Esophagus muscularis mucosa (tissue), 4 donors: Measurements from ENCODE around the gene YARS1. TPM values are rescaled to one million over a fixed set of nuclear protein-coding genes. Genes with fewer than 3 reads are reported as not detected.
"Not testable (repeated sequence)": the region's sequence is repeated elsewhere in the genome, so short reads cannot be mapped to it uniquely, and the experiment has no call there.

Experiments used
- DNase-seq: peaks from one replicate; pipeline ENCODE4 v3.0.0-alpha.2; 2017; ENCODE audit errors: extremely low spot score
- H3K27ac ChIP-seq, 4 donors: fragments of 200-600 bp; sonication (generic); replicated peaks in 1 of 4; 1 replicate in 3 of 4; 2 replicates in 1 of 4; pipeline ENCODE4 v1.5.1; 2016 to 2019; ENCODE audit warnings: mild to moderate bottlenecking in 1 of 4
- H3K27me3 ChIP-seq, 4 donors: fragments of 200-600 bp; sonication (generic); one replicate each; pipeline versions ENCODE4 v1.5.1 to v1.6.0; 2016 to 2019
- H3K36me3 ChIP-seq, 4 donors: fragments of 200-600 bp; sonication (generic); one replicate each; pipeline ENCODE4 v1.5.1; 2016 to 2019
- H3K4me1 ChIP-seq, 4 donors: fragments of 200-600 bp; sonication (generic); one replicate each; pipeline ENCODE4 v1.5.1; 2016 to 2019
- H3K4me3 ChIP-seq, 4 donors: fragments of 200-600 bp; sonication (generic); 1 replicate in 2 of 4; 2 replicates in 2 of 4; pipeline ENCODE4 v1.5.1; 2016 to 2019; ENCODE audit warnings: mild to moderate bottlenecking in 4 of 4, moderate library complexity in 1 of 4
- H3K9me3 ChIP-seq, 4 donors: fragments of 200-600 bp; sonication (generic); 1 replicate in 3 of 4; 2 replicates in 1 of 4; pipeline ENCODE4 v1.5.1; 2016 to 2019
- CTCF ChIP-seq, 3 experiments: fragments of 200-600 bp in 2 of 3; fragments of 450-650 bp in 1 of 3; sonication (generic) in 2 of 3; IDR thresholded peaks; one replicate each; pipeline ENCODE4 v1.5.1; 2017 to 2019; ENCODE audit warnings: antibody characterized with exemption in 3 of 3, mild to moderate bottlenecking in 2 of 3, moderate library complexity in 1 of 3
- EP300 ChIP-seq: sonication (generic); formaldehyde crosslinking; IDR thresholded peaks from one replicate; pipeline ENCODE4 v1.6.1; 2017; ENCODE audit warnings: antibody characterized with exemption
- POLR2A ChIP-seq: fragments of 450-650 bp; IDR thresholded peaks from one replicate; pipeline ENCODE4 v1.6.1; 2017; ENCODE audit warnings: antibody characterized with exemption, moderate library complexity, mild to moderate bottlenecking, low read depth
- POLR2AphosphoS5 ChIP-seq, 2 donors: sonication (generic); formaldehyde crosslinking; IDR thresholded peaks; one replicate each; pipeline ENCODE4 v1.6.1; 2017; ENCODE audit warnings: antibody characterized with exemption in 2 of 2
- WGBS: methylation state at CpG from one replicate; pipeline ENCODE4 v1.1.5; 2018; 5-methylcytosine and 5-hydroxymethylcytosine counted together
- intact Hi-C: fragments of 100-400 bp; cut with DNase I; formaldehyde crosslinking; loops from one replicate; pipeline ENCODE4 v1.15.1; 2023
- total RNA-seq, 4 donors: library from RNA; depleted of rRNA; stranded (reverse); fragments of >200 nt; gene quantifications; one replicate each; pipeline versions ENCODE4 v1.1.0 to v1.2.1, GENCODE V29; 2016

Gene YARS1
- total RNA-seq, 4 donors from 2014 or later: 34.1 to 55.7 (median 38.8) TPM

DNA sequence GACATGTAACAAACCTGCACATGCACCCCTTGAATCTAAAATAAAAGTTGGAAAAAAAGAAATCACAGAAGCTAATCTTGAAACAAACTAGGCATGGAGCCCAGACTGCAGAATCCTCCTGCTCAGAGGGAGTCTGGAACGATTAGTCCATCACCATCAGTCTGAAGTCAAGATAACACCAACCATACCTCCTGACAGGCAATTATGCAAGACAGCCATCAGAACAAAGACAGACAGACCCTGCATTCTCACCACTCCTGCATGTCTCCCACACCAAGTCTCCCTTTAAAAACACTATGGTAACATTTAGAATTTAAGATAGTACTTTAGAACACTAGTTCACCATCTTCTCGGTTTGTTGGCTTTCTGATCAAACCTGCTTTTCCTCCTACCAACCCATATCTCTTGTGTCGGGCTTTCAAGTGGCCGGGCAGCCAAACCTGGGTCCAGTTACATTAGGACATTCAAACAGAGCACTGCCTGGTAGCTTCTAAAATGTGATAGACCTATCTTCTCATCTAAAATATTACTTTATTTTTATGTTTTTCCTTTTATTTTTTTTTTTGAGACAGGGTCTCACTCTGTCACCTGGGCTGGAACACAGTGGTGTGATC, 10.1 kb downstream of the YARS1 start:
- no peaks in the 10 kb centered on the region for H3K9me3 ChIP-seq
- no peak for DNase-seq
- H3K27ac ChIP-seq: no peak overlapping the region
- H3K27me3 ChIP-seq: no peaks in the 10 kb centered on the region
- no peak overlapping the region for H3K4me3 ChIP-seq
- H3K4me1 ChIP-seq: peaks cover 0 to 6% (median 1%) of the 10 kb centered on the region in 4 donors
- WGBS: 77% methylated on average over 4 of the region's 4 CpGs
- intact Hi-C loops: no loop called here
- TF ChIP-seq POLR2AphosphoS5 (IDR thresholded peaks at IDR 0.05): no peak
- TF ChIP-seq EP300: no peak
- no peak for TF ChIP-seq CTCF (IDR thresholded peaks at IDR 0.05)
- no peak for TF ChIP-seq POLR2A
- H3K36me3 ChIP-seq: peaks cover 29 to 83% (median 72%) of the 10 kb centered on the region in 4 donors

DNA sequence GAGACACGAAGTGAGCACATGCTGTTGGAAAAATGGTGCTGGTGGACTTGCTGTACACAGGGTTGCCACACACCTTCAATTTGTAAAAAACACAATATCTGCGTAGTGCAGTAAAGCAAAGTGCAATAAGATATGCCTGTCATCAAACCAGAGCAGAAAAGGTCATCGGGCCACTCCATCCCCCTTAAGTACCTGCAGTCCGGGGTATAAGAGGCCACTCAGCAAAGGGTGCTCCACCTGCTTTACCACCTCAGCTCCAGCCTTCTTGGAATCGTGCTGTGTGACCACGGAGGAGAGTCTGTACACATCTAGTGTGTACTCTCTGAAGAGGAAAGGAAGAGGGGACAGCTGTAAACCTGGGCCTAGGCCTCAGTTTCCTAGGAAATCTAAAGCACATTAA, 10.9 kb downstream of the YARS1 start:
- WGBS: 87% methylated on average over 6 of the region's 6 CpGs
- Histone ChIP-seq H3K9me3 (no peaks in the 10 kb centered on the region), H3K4me1 (no peaks in the 10 kb centered on the region), H3K4me3 (no peak overlapping the region), H3K27ac (no peak overlapping the region), H3K27me3 (no peaks in the 10 kb centered on the region), H3K36me3 (peaks cover 29 to 87% (median 74%) of the 10 kb centered on the region in 4 donors)
- intact Hi-C loops: no loop called here
- TF ChIP-seq CTCF (IDR thresholded peaks at IDR 0.05): no peak
- TF ChIP-seq POLR2A: no peak
- no peak for TF ChIP-seq POLR2AphosphoS5 (IDR thresholded peaks at IDR 0.05)
- no peak for TF ChIP-seq EP300
- DNase-seq: no peak

DNA sequence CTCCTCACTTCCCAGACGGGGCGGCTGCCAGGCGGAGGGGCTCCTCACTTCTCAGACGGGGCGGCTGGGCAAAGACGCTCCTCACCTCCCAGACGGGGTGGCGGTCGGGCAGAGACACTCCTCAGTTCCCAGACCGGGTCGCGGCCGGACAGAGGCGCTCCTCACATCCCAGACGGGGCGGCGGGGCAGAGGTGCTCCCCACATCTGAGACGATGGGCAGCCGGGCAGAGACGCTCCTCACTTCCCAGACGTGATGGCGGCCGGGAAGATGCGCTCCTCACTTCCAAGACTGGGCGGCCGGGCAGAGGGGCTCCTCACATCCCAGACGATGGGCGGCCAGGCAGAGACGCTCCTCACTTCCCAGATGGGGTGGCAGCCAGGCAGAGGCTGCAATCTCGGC, 12.7 kb downstream of the YARS1 start:
- H3K4me1 ChIP-seq, H3K27me3 ChIP-seq, DNase-seq, H3K27ac ChIP-seq, H3K4me3 ChIP-seq, H3K9me3 ChIP-seq, intact Hi-C loops: not testable (repeated sequence)
- peaks cover 17 to 86% (median 64%) of the 10 kb centered on the region in 4 donors for H3K36me3 ChIP-seq
- 97% methylated on average over 17 of the region's 30 CpGs for WGBS

GRCh38 chr1:32801096-32801715, 16.0 kb downstream of the YARS1 start:
- no peak for TF ChIP-seq EP300
- H3K36me3 ChIP-seq: peaks cover 14 to 77% (median 62%) of the 10 kb centered on the region in 4 donors

DNA sequence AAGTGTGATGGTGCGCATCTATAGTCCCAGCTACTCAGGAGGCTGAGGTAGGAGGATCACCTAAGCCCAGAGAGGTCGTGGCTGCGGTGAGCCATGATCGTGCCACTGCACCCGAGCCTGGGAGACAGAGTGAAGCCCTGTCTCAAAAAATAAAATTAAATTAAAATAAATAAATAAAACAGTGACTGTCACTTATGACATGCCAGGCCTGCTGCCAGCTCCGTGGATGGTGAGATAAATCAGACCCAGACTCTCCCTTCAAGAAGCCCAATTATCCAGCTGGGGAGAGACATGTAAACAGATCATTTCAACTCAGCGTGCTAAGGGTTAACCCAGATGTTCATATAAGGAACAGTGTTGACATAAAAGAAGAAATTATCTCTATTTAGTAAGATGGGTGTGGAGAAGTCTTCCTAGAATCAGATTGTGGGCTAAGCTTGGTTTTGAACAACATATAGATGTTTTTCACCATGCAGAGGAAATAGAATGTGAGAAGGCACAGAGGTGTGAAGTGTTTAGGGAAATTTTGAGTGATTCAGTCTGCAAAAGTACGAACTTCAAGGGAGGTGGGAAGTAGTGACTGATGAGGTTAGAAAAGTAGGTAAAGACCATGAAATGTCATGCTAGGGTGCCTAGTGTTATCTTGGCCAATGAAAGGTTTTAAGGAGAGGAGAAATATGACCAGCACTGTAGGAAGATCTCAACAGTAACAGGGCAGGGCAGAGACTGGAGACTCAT, 18.3 kb downstream of the YARS1 start:
- intact Hi-C loops: no loop called here
- Histone ChIP-seq H3K9me3 (no peaks in the 10 kb centered on the region), H3K27ac (no peak overlapping the region), H3K4me1 (no peaks in the 10 kb centered on the region), H3K36me3 (peaks cover 26 to 82% (median 62%) of the 10 kb centered on the region in 4 donors), H3K27me3 (no peaks in the 10 kb centered on the region), H3K4me3 (no peak overlapping the region)
- TF ChIP-seq CTCF (IDR thresholded peaks at IDR 0.05): no peak
- TF ChIP-seq POLR2AphosphoS5 (IDR thresholded peaks at IDR 0.05): no peak
- TF ChIP-seq POLR2A: no peak
- TF ChIP-seq EP300: no peak
- 83% methylated on average over 8 of the region's 8 CpGs for WGBS
- DNase-seq: no peak

More at GRCh38 chr1:32801096-32801715, 16.0 kb downstream of the YARS1 start:
- Histone ChIP-seq H3K9me3 (no peaks in the 10 kb centered on the region), H3K27ac (no peak overlapping the region), H3K4me1 (no peaks in the 10 kb centered on the region), H3K4me3 (no peak overlapping the region), H3K27me3 (no peaks in the 10 kb centered on the region)
- WGBS: 86% methylated on average over 9 of the region's 9 CpGs
- no peak for DNase-seq
- intact Hi-C loops: no loop called here
